NCI-H345 treated with DMSO at 0.1 percent for 48 hours (cell line): ENCODE results near the gene DARS1.

Experiments
- DNase-seq: peaks from one replicate; lab custom pipeline; 2025; ENCODE audit not compliant: unreplicated experiment; lab: John Stamatoyannopoulos, UW

DARS1 gene

GRCh38 chr2:135985018-135985825 is at the start of gene DARS1:
TSS of gene DARS1 (minus strand) at chr2:135985626. CDS start at chr2:135985468, 158 bp downstream.
- DNase-seq, result peak; percentile 97

- DNase-seq, result no peak
Measured at GRCh38 chr2:136034629-136035028, 49.2 kb upstream of the DARS1 start.

GRCh38 chr2:136032817-136033535 is 47.5 kb upstream of the DARS1 start:
- no peak for DNase-seq

GRCh38 chr2:136032192-136032591 is 46.8 kb upstream of the DARS1 start:
- DNase-seq, result no peak

GRCh38 chr2:136031711-136032110 is 46.3 kb upstream of the DARS1 start:
- DNase-seq, result no peak

GRCh38 chr2:136030406-136030805 is 45.0 kb upstream of the DARS1 start:
- DNase-seq, result no peak

- no peak for DNase-seq
Measured at GRCh38 chr2:136029149-136029548, 43.7 kb upstream of the DARS1 start.

- no peak for DNase-seq
Measured at GRCh38 chr2:136028001-136028400, 42.6 kb upstream of the DARS1 start.

- no peak for DNase-seq
Measured at GRCh38 chr2:136027112-136027511, 41.7 kb upstream of the DARS1 start.

GRCh38 chr2:136025057-136025973 is 39.9 kb upstream of the DARS1 start:
- peak; percentile 29 for DNase-seq

- no peak for DNase-seq
Measured at GRCh38 chr2:136024616-136025015, 39.2 kb upstream of the DARS1 start.

- DNase-seq, result no peak
Measured at GRCh38 chr2:136024185-136024584, 38.8 kb upstream of the DARS1 start.

- DNase-seq, result no peak
Measured at GRCh38 chr2:136023416-136023815, 38.0 kb upstream of the DARS1 start.

- DNase-seq, result no peak
Measured at GRCh38 chr2:136022396-136023146, 37.1 kb upstream of the DARS1 start.

GRCh38 chr2:136021976-136022375 is 36.5 kb upstream of the DARS1 start:
- DNase-seq, result no peak

GRCh38 chr2:136021406-136021805 is 36.0 kb upstream of the DARS1 start:
- no peak for DNase-seq

- no peak for DNase-seq
Measured at GRCh38 chr2:136020831-136021230, 35.4 kb upstream of the DARS1 start.

- no peak for DNase-seq
Measured at GRCh38 chr2:136019825-136020224, 34.4 kb upstream of the DARS1 start.

- no peak for DNase-seq
Measured at GRCh38 chr2:136019306-136019705, 33.9 kb upstream of the DARS1 start.

- DNase-seq, result no peak
Measured at GRCh38 chr2:136017786-136018185, 32.4 kb upstream of the DARS1 start.

GRCh38 chr2:136016836-136017235 is 31.4 kb upstream of the DARS1 start:
- DNase-seq, result no peak
